Upper lobe of right lung (tissue), 1 donor: ENCODE measurements around the gene BEX4. TPM values are rescaled to one million over a fixed set of nuclear protein-coding genes. Genes with fewer than 3 reads are reported as not detected.
"Not testable (repeated sequence)": the region's sequence is repeated elsewhere in the genome, so short reads cannot be mapped to it uniquely, and the experiment has no call there.

Experiments
- ATAC-seq: fragments of 200-7000 bp; cut with Tn5 transposase; one replicate; pipeline ENCODE4 v1.9.1; 2020; ENCODE audit warnings: mild to moderate bottlenecking, moderate library complexity
- DNase-seq: peaks from one replicate; pipeline ENCODE4 v3.0.0-alpha.2; 2020
- H3K27ac ChIP-seq: fragments of 200-600 bp; one replicate; pipeline ENCODE4 v1.8.0; 2022
- H3K27me3 ChIP-seq: fragments of 200-600 bp; one replicate; pipeline ENCODE4 v1.8.0; 2022; ENCODE audit warnings: mild to moderate bottlenecking
- H3K36me3 ChIP-seq: fragments of 200-600 bp; one replicate; pipeline ENCODE4 v1.8.0; 2022
- H3K4me1 ChIP-seq: fragments of 200-600 bp; one replicate; pipeline ENCODE4 v1.8.0; 2022
- H3K4me3 ChIP-seq: fragments of 200-600 bp; one replicate; pipeline ENCODE4 v1.8.0; 2022; ENCODE audit warnings: mild to moderate bottlenecking
- H3K9me3 ChIP-seq: fragments of 200-600 bp; one replicate; pipeline ENCODE4 v1.8.0; 2022
- intact Hi-C: fragments of 100-400 bp; cut with DNase I; formaldehyde crosslinking; loops from one replicate; pipeline ENCODE4 v1.11.0; 2022
- total RNA-seq: library from RNA; stranded (reverse); fragmentation: NEBNext Ultra II Directional; extraction: Animal tissue kit (Norgen Biotek cat#: 25700); gene quantifications from one replicate; pipeline ENCODE4 v1.2.1, GENCODE V29; 2021
- TF ChIP-seq, protein P1 (sequence below): fragments of 200-600 bp; IDR thresholded peaks from one replicate; pipeline ENCODE4 v1.8.0; 2022; ENCODE audit warnings: antibody characterized with exemption
- donor health status: DM: no; HTN: yes; CAD: no; lungs with severe emphysema.

BEX4 gene
- total RNA-seq, 1 donor from 2014 or later: 36.1 TPM

DNA sequence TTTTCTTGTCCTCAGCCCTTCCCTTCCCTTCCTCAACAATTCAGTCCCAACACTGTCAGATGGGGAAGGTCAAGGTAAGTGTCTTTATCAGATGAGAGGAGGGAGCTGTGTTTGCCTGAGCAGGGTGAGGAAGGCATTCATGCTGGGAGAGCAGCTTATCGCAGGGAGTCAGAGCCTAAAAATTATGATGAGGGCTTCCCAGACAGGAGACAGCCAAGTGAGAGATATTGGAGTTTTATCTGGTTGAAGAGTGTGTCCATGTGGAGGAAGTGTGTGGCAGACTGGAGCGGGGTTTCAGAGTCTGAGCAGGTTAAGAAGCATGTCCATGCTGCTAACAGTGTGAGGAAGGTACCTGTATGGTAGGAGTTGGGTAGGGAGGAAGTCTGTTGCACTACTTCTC lies 18.4 kb downstream of the BEX4 start:
- intact Hi-C loops: no loop called here
- H3K27ac ChIP-seq: no peak overlapping the region
- DNase-seq: no peak
- no peaks in the 10 kb centered on the region for H3K9me3 ChIP-seq
- TF ChIP-seq, protein P1, sequence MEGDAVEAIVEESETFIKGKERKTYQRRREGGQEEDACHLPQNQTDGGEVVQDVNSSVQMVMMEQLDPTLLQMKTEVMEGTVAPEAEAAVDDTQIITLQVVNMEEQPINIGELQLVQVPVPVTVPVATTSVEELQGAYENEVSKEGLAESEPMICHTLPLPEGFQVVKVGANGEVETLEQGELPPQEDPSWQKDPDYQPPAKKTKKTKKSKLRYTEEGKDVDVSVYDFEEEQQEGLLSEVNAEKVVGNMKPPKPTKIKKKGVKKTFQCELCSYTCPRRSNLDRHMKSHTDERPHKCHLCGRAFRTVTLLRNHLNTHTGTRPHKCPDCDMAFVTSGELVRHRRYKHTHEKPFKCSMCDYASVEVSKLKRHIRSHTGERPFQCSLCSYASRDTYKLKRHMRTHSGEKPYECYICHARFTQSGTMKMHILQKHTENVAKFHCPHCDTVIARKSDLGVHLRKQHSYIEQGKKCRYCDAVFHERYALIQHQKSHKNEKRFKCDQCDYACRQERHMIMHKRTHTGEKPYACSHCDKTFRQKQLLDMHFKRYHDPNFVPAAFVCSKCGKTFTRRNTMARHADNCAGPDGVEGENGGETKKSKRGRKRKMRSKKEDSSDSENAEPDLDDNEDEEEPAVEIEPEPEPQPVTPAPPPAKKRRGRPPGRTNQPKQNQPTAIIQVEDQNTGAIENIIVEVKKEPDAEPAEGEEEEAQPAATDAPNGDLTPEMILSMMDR: no peak
- no peaks in the 10 kb centered on the region for H3K27me3 ChIP-seq
- no peak for ATAC-seq
- H3K4me3 ChIP-seq: no peak overlapping the region
- H3K4me1 ChIP-seq: no peaks in the 10 kb centered on the region
- H3K36me3 ChIP-seq: no peaks in the 10 kb centered on the region

DNA sequence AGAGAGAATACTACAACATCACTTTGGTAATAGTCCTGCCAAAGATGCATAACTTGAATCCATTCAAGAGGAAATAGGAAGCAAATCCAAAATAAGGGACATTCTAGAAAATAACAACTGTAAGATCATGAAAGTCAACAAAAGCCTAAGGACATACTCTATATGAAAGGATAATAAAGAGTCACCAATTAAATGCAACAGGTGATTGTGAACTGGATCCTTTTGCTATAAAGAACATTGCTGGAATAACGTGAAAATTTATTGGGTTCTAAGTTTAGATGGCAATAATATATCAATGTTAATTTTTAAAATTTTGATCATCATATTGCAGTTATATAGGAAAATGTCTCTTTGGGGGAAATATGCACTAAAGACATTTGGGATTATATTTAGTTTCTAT lies 20.0 kb downstream of the BEX4 start:
- intact Hi-C loops: no loop called here
- TF ChIP-seq, protein P1: no peak
- Histone ChIP-seq H3K36me3 (no peaks in the 10 kb centered on the region), H3K9me3 (no peaks in the 10 kb centered on the region), H3K4me1 (no peaks in the 10 kb centered on the region), H3K27ac (no peak overlapping the region), H3K4me3 (no peak overlapping the region), H3K27me3 (no peaks in the 10 kb centered on the region)
- no peak for DNase-seq
- ATAC-seq: no peak

DNA sequence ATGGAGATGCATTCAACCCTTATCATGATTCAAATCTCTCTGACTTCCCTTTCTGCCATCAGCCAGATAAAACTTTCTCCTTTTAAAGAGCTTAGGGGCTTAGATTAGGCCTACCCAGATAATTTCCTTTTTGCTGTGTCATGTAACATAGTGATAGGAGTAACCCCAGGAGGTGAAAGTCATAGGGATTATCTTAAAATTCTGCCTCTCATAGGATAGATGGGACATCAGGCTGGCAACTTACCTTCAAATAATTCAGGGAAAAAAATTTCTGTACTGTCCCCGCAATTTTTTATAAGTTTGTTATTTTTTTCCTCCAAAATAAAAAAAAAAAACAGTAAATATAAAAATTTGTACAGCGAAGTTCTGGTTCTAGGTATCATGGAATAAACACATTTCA lies 20.7 kb downstream of the BEX4 start:
- H3K27me3 ChIP-seq, intact Hi-C loops, H3K27ac ChIP-seq, H3K36me3 ChIP-seq, H3K9me3 ChIP-seq, ATAC-seq, H3K4me1 ChIP-seq, DNase-seq, H3K4me3 ChIP-seq: not testable (repeated sequence)

DNA sequence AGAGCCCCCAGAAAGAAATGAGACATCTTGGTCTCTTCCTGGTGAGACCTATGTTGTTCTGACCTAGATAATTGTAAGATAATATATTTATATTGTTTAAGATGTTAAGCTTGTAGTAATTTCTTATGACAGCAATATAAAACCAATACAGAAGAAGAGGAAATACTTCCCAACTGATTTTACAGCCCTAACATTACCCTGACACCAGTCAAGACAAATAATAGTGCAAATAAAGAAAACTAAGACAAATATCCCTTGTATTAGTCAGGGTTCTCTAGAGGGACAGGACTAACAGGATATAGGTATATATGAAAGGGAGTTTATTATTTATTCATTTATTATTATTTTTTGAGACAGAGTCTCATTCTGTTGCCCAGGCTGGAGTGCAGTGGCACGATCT lies 21.4 kb downstream of the BEX4 start:
- no peak for ATAC-seq
- no peak for DNase-seq
- H3K36me3 ChIP-seq: no peaks in the 10 kb centered on the region
- H3K4me3 ChIP-seq: no peak overlapping the region
- TF ChIP-seq, protein P1: no peak
- H3K27me3 ChIP-seq: no peaks in the 10 kb centered on the region
- no peaks in the 10 kb centered on the region for H3K9me3 ChIP-seq
- intact Hi-C loops: no loop called here
- no peak overlapping the region for H3K27ac ChIP-seq
- no peaks in the 10 kb centered on the region for H3K4me1 ChIP-seq

DNA sequence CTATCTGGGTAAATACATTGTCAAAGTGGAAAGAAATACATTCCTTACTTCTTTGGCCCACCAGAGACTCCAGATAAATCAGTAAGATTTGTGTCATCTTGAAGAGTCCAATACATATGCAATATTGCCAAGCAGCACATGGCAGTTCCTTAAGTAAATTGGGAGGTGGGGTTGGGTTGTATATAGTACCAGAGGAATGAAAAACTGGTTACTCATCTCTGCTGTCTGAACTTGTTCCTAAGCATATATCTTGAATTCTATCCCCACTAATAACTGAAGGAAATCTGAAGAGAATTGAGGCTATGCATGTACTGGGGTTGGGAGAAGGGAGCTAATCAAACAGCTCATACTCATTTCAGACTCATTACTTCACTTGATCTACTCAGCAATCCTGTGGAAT lies 25.2 kb downstream of the BEX4 start:
- DNase-seq (no peak), ATAC-seq (no peak)
- intact Hi-C loops: no loop called here
- H3K27me3 ChIP-seq: no peaks in the 10 kb centered on the region
- H3K36me3 ChIP-seq: no peaks in the 10 kb centered on the region
- H3K4me1 ChIP-seq: no peaks in the 10 kb centered on the region
- TF ChIP-seq, protein P1: no peak
- no peak overlapping the region for H3K27ac ChIP-seq
- H3K9me3 ChIP-seq: no peaks in the 10 kb centered on the region
- H3K4me3 ChIP-seq: no peak overlapping the region

DNA sequence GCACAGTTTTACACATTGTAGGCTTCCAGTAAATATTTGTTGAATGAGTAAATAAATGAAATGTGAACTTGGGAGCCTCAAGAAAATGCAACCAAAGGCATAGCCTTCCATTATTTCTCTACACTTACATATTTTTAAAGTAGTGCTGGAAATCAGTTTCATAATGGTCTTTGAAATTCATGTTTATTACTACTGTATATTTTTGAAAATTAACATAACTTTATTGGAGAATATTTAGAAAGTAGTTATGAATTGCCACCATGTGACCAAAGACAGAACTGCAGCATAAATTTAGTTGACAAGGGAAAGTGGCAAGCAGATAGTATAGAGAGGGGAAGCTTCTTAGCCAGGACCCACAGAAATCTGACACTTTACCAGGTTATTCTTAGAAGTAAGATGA lies 33.6 kb downstream of the BEX4 start:
- Histone ChIP-seq H3K27ac (no peak overlapping the region), H3K4me1 (peaks cover 4% of the 10 kb centered on the region), H3K27me3 (no peaks in the 10 kb centered on the region), H3K9me3 (no peaks in the 10 kb centered on the region), H3K36me3 (no peaks in the 10 kb centered on the region), H3K4me3 (no peak overlapping the region)
- ATAC-seq (no peak), DNase-seq (no peak)
- TF ChIP-seq, protein P1: peak; percentile 39
- intact Hi-C loops: no loop called here
